GM21786 (cell line): ENCODE data around the gene EXT2.

Source experiments
- ATAC-seq: cut with Tn5 transposase; IDR thresholded peaks from one replicate; pipeline ENCODE4 v1.9.1; 2021; ENCODE audit not compliant: unreplicated experiment

Gene EXT2

GRCh38 chr11:44162662-44163061 is 67.2 kb downstream of the EXT2 start:
- ATAC-seq, result no peak

- ATAC-seq, result no peak
Observed at GRCh38 chr11:44165432-44165831, 70.0 kb downstream of the EXT2 start.

GRCh38 chr11:44167046-44167445 is 71.6 kb downstream of the EXT2 start:
- ATAC-seq, result no peak

DNA sequence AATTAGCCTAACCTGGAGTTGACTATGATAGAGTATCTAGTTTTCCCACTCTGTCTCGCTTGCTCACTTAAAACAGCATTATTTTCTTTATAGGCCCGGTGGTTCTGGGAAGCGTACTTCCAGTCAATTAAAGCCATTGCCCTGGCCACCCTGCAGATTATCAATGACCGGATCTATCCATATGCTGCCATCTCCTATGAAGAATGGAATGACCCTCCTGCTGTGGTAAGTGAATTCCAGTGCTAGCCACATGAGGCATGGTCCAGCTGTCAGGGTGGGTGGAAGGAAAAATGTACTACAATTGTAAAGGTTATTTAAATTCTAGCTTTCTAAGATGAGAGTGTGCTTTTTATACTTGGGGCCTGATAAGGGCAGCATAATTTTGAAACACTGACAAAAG is 76.0 kb downstream of the EXT2 start:
- no peak for ATAC-seq

DNA sequence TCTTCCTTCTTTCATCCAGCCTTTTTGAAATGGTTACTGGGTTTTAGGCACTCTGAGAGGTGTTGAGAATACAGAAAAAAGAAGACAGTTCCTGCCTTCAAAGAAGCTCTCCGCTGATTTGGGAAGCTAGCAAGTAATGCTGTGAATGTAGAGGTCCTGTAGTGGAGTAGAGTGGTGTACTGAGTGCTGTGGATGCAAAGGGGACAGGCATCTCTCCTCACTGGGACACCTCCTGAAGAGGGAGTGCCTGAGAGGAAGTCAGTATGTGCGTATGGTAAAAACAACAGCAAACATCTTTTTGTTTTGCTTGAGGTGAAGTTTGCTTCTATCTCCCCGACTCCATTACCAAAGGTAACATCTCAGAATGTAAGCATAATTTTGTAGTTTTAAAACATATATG is 77.5 kb downstream of the EXT2 start:
- ATAC-seq, result no peak

- ATAC-seq, result no peak
Observed at GRCh38 chr11:44174842-44175241, 79.4 kb downstream of the EXT2 start.

DNA sequence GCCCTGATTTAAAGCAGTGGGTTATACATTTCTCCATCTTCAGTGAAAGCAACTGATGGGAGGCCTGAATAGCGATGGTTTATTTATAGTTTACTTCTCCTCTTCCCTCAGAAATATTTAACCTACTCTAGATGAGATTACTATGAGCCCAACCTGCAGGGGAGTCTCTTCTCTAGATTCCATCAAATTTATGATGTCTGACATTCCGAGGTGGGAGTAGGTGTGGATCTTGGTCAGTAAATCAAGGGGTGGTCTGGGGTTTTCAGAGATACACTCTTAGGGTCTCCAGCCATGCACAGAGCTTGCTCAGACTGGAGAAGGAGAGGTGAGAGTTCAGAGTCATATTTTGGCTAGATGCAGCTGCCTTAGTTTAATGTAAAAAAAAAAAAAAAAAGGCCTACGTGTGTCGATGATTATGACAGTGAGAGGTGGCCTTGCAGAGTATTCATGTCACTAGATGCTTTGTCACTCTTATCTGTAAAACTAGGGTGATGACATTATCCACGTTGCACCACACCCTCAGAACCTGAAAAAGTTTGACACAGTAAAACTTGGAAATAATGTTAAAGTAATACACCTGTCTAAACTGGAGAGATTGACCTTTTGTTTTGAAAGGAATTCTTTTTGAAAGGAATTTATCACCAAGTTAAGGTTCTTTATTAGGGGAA is 81.2 kb downstream of the EXT2 start:
- no peak for ATAC-seq

DNA sequence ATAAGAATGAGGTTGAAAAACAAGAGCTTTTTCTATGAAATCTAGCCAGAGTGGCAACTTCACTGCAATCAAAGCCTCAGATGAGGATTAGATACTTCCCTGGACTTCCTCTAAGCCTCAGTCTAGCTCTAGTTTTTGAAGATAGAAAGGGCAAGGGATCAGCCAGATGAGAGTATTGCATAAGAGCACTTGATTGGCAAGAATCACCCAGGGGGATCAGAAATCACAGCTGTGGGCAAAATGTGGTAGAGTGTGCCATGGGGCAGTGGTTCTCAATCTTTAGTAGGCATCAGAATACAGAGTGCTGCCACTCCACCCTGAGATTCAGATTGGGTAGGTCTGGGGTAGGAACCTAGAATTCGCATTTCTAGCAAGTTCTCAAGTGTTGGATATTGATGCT is 82.4 kb downstream of the EXT2 start:
- no peak for ATAC-seq

- ATAC-seq, result no peak
Observed at GRCh38 chr11:44178381-44178780, 82.9 kb downstream of the EXT2 start.

- ATAC-seq, result no peak
Observed at GRCh38 chr11:44179173-44179572, 83.7 kb downstream of the EXT2 start.

DNA sequence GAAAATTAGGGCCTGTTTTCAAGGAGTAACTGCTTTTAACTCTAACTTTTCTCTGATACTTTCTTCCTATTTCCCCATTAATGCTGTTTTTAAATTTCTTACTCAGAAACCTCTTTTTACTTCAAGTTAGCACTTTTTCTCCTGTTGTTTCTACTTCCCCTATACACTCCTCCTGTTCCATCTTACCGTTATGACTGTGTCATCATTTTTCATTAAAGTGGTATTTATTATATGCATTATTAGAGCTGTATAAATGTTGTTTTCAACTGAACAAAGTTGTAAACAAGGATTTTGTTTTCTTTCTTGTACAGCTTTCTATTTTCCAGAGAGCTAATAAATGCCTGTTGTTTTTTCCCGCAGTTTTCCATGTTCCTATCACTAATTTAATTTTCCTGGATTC is 84.6 kb downstream of the EXT2 start:
- no peak for ATAC-seq

GRCh38 chr11:44185522-44185921 is 90.0 kb downstream of the EXT2 start:
- ATAC-seq, result no peak

GRCh38 chr11:44186321-44186930 is 90.9 kb downstream of the EXT2 start:
- no peak for ATAC-seq

- no peak for ATAC-seq
Observed at GRCh38 chr11:44188643-44189042, 93.2 kb downstream of the EXT2 start.

DNA sequence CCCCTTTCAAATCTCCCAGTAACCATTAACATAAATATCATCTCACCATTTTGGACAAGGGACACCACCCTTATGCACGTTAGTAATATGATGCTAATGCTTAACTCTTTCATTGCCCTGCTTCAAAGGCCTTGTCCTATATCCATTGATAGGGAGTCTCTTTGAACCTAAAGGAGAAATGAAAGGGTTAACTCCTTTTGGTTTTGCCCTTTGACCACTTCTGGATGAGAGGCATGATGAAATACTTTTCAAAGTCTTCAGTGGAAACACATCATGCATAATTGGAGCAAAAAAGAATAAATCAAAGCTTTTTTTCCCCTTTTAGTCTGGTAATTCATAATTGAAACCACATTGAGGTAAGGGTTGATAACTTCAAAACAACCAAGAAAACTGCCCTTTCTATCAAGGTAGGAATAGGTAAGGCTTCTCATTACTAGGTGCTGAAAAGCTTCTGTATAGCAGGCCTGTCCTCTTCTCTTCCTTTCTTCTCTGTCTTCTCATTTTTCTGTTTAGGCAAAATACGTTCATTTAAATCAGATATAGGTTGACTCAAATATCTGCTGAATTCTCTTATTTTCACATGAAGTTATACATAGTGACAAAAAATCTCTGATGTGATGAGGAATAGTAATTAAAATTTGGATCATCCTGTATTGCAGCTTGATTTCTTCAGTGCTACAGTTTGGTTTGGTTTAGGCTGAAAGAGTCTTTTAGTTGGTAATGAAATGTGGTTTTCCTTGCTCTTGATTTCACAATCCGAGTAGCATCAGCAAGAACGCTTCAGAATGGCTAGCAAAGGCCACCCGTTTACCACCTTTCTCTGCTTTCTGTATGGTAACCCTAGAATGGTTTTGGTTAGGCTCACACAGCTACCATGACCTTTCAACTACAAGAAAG is 94.8 kb downstream of the EXT2 start:
- ATAC-seq, result no peak

GRCh38 chr11:44190883-44191230 is 95.4 kb downstream of the EXT2 start:
- no peak for ATAC-seq

DNA sequence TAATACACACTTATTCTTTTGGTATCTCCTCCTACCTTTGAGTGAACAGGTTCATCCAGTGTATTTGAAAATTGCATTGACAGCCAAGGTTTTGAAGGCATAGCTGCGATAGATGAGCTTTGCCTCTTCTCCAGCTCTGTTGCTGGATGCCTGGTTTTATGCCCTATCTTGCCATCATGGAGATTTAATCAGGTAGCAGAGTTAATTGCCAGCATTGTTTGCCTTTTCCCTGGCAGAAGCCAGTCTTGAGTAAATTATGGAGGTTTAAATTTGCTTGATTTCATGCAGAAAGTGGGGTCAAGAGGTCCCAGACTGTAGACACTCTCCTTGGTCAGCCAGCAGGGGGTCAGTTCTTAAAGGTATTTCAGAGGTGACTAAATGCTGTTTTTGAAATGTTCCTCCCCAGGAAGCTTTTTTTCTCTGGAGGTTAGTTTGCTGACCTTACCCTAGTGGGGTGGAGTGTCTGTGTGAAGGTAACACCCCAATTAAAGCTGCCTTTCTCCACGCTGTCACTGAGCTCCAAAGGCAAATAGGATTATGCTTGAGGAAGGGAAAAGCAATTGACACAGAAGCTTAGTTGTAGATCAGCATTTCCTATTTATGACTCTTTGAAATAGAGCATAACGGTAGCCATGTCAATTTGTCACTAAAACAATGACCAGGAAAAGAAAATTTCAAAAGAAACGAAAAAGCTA is 96.0 kb downstream of the EXT2 start:
- no peak for ATAC-seq

DNA sequence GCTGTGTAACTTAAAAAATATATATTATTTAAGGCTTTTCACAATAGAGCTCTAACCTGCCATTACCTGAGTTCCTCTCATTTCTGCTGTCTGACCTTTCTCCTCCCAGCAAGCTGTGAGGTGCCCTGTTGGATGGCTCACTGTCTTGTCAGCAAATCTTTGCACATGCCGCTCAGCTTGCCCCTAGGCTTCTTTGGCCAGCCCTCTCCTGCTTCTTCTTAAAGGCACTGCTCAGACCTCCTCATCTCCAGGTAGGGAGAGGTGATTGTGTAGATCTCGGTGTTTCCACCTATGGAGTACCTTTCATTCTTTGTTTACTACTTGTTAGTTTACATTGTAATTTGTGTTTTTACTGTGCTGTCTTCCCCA is 96.5 kb downstream of the EXT2 start:
- ATAC-seq, result no peak

DNA sequence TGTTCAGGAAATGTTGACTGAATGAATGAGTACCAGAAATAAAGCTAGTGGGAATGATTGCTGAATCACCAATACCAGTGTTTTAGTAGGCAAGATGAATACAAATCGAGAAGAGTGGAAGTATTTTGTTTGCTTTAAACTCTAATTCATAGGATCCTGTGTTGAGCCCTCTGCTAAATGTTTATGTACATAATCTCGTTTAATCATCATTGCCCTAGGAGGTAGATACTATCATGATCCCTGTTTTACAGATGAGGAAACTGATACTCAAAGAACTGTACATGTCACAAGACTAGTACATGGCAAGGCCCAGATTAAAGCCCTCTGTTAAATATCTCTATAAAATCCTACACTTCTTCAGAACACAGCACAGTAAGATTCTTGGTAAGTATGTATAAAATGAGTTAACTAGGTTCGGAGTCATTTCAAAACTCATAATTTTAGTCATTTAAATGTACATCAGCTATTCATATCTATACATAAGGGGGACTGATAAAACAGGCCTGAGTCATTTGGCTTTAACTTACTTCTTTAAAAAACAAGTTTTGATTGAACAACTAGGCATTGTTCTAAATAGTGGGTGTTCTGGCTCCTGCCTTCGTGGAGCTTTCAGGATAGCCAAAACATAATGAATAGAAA is 97.1 kb downstream of the EXT2 start:
- ATAC-seq, result no peak

GRCh38 chr11:44193856-44194255 is 98.4 kb downstream of the EXT2 start:
- no peak for ATAC-seq

- ATAC-seq, result no peak
Observed at GRCh38 chr11:44198146-44198724, 102.8 kb downstream of the EXT2 start.
